K562 (cell line): ENCODE data around the gene SYNRG. TPM values are rescaled to one million over a fixed set of nuclear protein-coding genes. Genes with fewer than 3 reads are reported as not detected.

Experiments used
- ATAC-seq: fragments of 200-7000 bp; cut with Tn5 transposase; 3 replicates; pipeline ENCODE4 v1.9.1; 2020; ENCODE audit warnings: moderate library complexity
- BruUV-seq: library from RNA; stranded (reverse); fragments of 400-500 nt; replicated peaks from 2 replicates; lab custom pipeline; 2021; lab: Mats Ljungman, UMichigan
- CTCF ChIA-PET: fragments of 300-600 bp; formaldehyde crosslinking; extraction: SDS; loops from one replicate; lab custom pipeline; 2021; ENCODE audit warnings: low intra/inter-chr PET ratio; lab: Yijun Ruan, JAX
- POLR2A ChIA-PET: fragments of 300-600, 350-650 bp; sonication (Branson Sonifier 250); formaldehyde crosslinking; extraction: SDS; loops from one replicate; lab custom pipeline; 2021; ENCODE audit warnings: antibody characterized with exemption, inconsistent platforms; lab: Yijun Ruan, JAX
- DNase-seq, 4 experiments: peaks; one replicate each; pipeline versions ENCODE4 v3.0.0 to v3.0.0-alpha.2; 2011 to 2018; ENCODE audit warnings: low spot score in 3 of 4, mixed read lengths in 3 of 4; ENCODE audit errors: extremely low read depth in 1 of 4
- FAIRE-seq: peaks from 2 replicates; lab custom pipeline; 2011; peaks lifted over from hg19 to GRCh38; lab: Jason Lieb, UNC
- H2AFZ ChIP-seq: 2 replicates; pipeline ENCODE4 v1.6.0; 2011; ENCODE audit warnings: low read depth, low read length, control low read depth, inconsistent platforms
- H3K27ac ChIP-seq: fragments of 200-600 bp; 3 replicates; pipeline ENCODE4 v1.8.0; 2011; ENCODE audit warnings: low read depth, mild to moderate bottlenecking, control low read depth, inconsistent platforms, low read length, moderate library complexity, mixed read lengths; ENCODE audit errors: extremely low read depth
- H3K27me3 ChIP-seq, 2 experiments: fragments of 300-600 bp in 1 of 2; 2 replicates in 1 of 2; 3 replicates in 1 of 2; pipeline versions ENCODE4 v1.6.0 to v1.8.0; 2011; ENCODE audit warnings: inconsistent platforms in 2 of 2, low read length in 2 of 2, mild to moderate bottlenecking in 1 of 2, mixed read lengths in 1 of 2, moderate library complexity in 1 of 2; ENCODE audit not compliant: control insufficient read depth in 2 of 2, insufficient read depth in 2 of 2
- H3K36me3 ChIP-seq: fragments of 300-600 bp; 3 replicates; pipeline ENCODE4 v1.8.0; 2011; ENCODE audit warnings: mild to moderate bottlenecking, low read length, inconsistent platforms; ENCODE audit not compliant: control insufficient read depth, insufficient read depth
- H3K4me1 ChIP-seq, 2 experiments: fragments of 200-600 bp in 1 of 2; replicated peaks in 1 of 2; 2 replicates in 1 of 2; 3 replicates in 1 of 2; pipeline versions ENCODE4 v1.5.1 to v1.8.0; 2011; ENCODE audit warnings: inconsistent platforms in 2 of 2, low read length in 2 of 2, mild to moderate bottlenecking in 1 of 2, mixed read lengths in 1 of 2, moderate library complexity in 1 of 2; ENCODE audit not compliant: control insufficient read depth in 2 of 2, insufficient read depth in 2 of 2
- H3K4me2 ChIP-seq: 2 replicates; pipeline ENCODE4 v1.6.1; 2011; ENCODE audit warnings: low read length, control low read depth, inconsistent platforms, mixed read lengths; ENCODE audit not compliant: insufficient read depth
- H3K4me3 ChIP-seq: fragments of 200-600 bp; sonication (generic), shearing (Covaris generic); 2 replicates; pipeline ENCODE4 v1.5.1; 2016; ENCODE audit warnings: control low read depth, inconsistent platforms
- H3K79me2 ChIP-seq: fragments of 200-600 bp; 3 replicates; pipeline ENCODE4 v1.8.0; 2011; ENCODE audit warnings: low read length, inconsistent platforms; ENCODE audit not compliant: control insufficient read depth, insufficient read depth
- H3K9ac ChIP-seq, 2 experiments: 2 replicates each; pipeline versions ENCODE4 v1.6.0 to v1.6.1; 2011; ENCODE audit warnings: low read depth in 2 of 2, low read length in 2 of 2, control low read depth in 1 of 2, inconsistent platforms in 1 of 2, mild to moderate bottlenecking in 1 of 2, mixed read lengths in 1 of 2; ENCODE audit not compliant: insufficient read depth in 1 of 2
- H3K9me1 ChIP-seq: one replicate; pipeline ENCODE4 v1.6.0; 2011; ENCODE audit warnings: inconsistent platforms, mild to moderate bottlenecking, low read length, moderate library complexity; ENCODE audit not compliant: control insufficient read depth, insufficient read depth
- H3K9me3 ChIP-seq: replicated peaks from 2 replicates; pipeline ENCODE4 v1.5.1; 2011; ENCODE audit warnings: low read depth, low read length, inconsistent platforms; ENCODE audit not compliant: control insufficient read depth, insufficient read depth
- H4K20me1 ChIP-seq: replicated peaks from 2 replicates; pipeline ENCODE4 v1.6.1; 2011; ENCODE audit warnings: low read length, inconsistent platforms, mixed read lengths; ENCODE audit not compliant: control insufficient read depth, insufficient read depth
- NR2C2 ChIP-seq, 2 experiments: fragments of 200-800 bp in 1 of 2; sonication (Bioruptor generic) in 1 of 2; sonication (generic) in 1 of 2; formaldehyde crosslinking in 1 of 2; IDR thresholded peaks; 2 replicates each; pipeline versions ENCODE4 v1.6.1 to v1.8.0; 2016 to 2022; ENCODE audit warnings: mild to moderate bottlenecking in 1 of 2, missing compliant biosample characterization in 1 of 2, missing genetic modification characterization in 1 of 2, missing genetic modification reagents in 1 of 2
- RBM22 ChIP-seq: fragments of 200-400 bp; formaldehyde crosslinking; IDR thresholded peaks from 2 replicates; pipeline ENCODE4 v1.6.1; 2018; ENCODE audit warnings: low read length, low read depth; ENCODE audit not compliant: poor library complexity, severe bottlenecking
- SMARCA4 ChIP-seq: fragments of 450-650 bp; IDR thresholded peaks from 2 replicates; pipeline ENCODE4 v1.6.1; 2016
- WGBS: fragments of 100-300 bp; shearing (Covaris generic); methylation state at CpG from one replicate; pipeline ENCODE4 v1.1.6; 2016; ENCODE audit warnings: low coverage, mixed read lengths; ENCODE audit not compliant: insufficient coverage; ENCODE audit errors: missing lambda C conversion rate; 5-methylcytosine and 5-hydroxymethylcytosine counted together
- in situ Hi-C: fragments of 300-500 bp; cut with MboI; formaldehyde crosslinking; loops from 4 replicates; pipeline ENCODE4 v1.15.0; 2018; ENCODE audit warnings: inconsistent platforms, mixed read lengths
- intact Hi-C: fragments of 100-400 bp; cut with micrococcal nuclease; formaldehyde crosslinking; loops from 2 replicates; pipeline ENCODE4 v1.14.2; 2022
- polyA plus RNA-seq, 8 experiments: library from polyadenylated mRNA; depleted of rRNA in 4 of 8; stranded (reverse) in 5 of 8; unstranded in 3 of 8; fragments of >200 nt; fragmentation: Nextera tagmentation in 2 of 8; fragmentation: Illumina TruSeq in 1 of 8; extraction: Ambion mirVana in 2 of 8; extraction: Trizol in 1 of 8; gene quantifications; 2 replicates each; pipeline versions ENCODE4 v1.2.1 to v1.2.3, GENCODE V29; 2011 to 2014; ENCODE audit warnings: inconsistent platforms in 1 of 8, missing spikeins in 1 of 8
- total RNA-seq, 7 experiments: library from RNA; depleted of rRNA in 6 of 7; stranded (reverse); fragments of >200 nt in 6 of 7; fragmentation: Illumina TruSeq in 2 of 7; extraction: Trizol in 2 of 7; gene quantifications; 2 replicates each; pipeline versions ENCODE4 v1.2.1 to v1.2.3, GENCODE V29; 2011 to 2021; ENCODE audit warnings: low replicate concordance in 1 of 7
- TF ChIP-seq, protein P1 (sequence below): sonication (generic); IDR thresholded peaks from 2 replicates; pipeline ENCODE4 v1.6.1; 2016

SYNRG gene
- total and polyA plus RNA-seq, 9 of the 15 experiments (the other 6 are each of a cell fraction or from before 2014, with no cell fraction given): 2.9 to 28.2 (median 15.1) TPM

DNA sequence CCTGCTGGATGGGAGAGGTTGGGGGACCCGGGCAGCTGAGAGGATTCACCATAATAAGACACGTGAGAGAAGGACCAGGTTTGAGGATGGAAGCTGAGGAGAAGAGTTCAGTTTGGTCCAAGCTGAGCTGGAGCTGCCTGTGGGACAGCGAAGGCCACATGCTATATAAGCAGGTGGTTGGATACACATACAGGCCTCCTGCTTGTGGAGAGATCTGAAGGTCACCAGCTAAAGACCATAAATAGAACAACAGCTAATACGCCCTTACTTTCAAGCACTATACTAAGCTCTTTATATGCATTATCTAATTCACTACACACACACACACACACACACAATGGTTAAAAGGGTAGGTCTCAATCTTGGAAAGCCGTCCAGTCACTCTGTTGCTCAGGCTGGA is 87.4 kb downstream of the SYNRG start:
- FAIRE-seq (no peak), DNase-seq (no peak), ATAC-seq (no peak)
- in situ Hi-C loops (no loop called here), intact Hi-C loops (no loop called here)
- Histone ChIP-seq H3K9me1 (no peaks in the 10 kb centered on the region), H3K79me2 (no peaks in the 10 kb centered on the region), H3K27me3 (no peaks in the 10 kb centered on the region), H3K4me3 (no peak overlapping the region), H3K9me3 (no peaks in the 10 kb centered on the region), H4K20me1 (no peaks in the 10 kb centered on the region), H3K27ac (no peak overlapping the region), H3K4me2 (no peak overlapping the region), H3K36me3 (peaks cover 51% of the 10 kb centered on the region; the same call in 2 of the 3 replicates), H3K9ac (0 out of 4 replicates have a peak overlapping the region, but pooled peaks of 1 of the 2 experiments have one; percentile 29), H2AFZ (no peak overlapping the region), H3K4me1 (peaks cover 0 to 14% of the 10 kb centered on the region in 2 experiments; a peak in 4 of 5 replicates)
- TF ChIP-seq NR2C2 (CRISPR knock-in tag; IDR thresholded peaks at IDR 0.05): no peak
- no peak for TF ChIP-seq NR2C2 (tag; IDR thresholded peaks at IDR 0.05)
- TF ChIP-seq, protein P1, sequence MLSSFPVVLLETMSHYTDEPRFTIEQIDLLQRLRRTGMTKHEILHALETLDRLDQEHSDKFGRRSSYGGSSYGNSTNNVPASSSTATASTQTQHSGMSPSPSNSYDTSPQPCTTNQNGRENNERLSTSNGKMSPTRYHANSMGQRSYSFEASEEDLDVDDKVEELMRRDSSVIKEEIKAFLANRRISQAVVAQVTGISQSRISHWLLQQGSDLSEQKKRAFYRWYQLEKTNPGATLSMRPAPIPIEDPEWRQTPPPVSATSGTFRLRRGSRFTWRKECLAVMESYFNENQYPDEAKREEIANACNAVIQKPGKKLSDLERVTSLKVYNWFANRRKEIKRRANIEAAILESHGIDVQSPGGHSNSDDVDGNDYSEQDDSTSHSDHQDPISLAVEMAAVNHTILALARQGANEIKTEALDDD: no peak
- TF ChIP-seq RBM22: no peak
- TF ChIP-seq SMARCA4: no peak
- CTCF ChIA-PET: no interaction called here
- POLR2A ChIA-PET: interaction anchor here (1.5 kb wide), 1 partner anchor 9 kb away, joined by 4 read pairs; no protein-coding TSS in a partner anchor
- BruUV-seq: no TSS peak
- WGBS: 88% methylated on average over 5 of the region's 5 CpGs
